GM10266 (cell line): Measurements from ENCODE around the gene TMEM95.

Experiments used
- DNase-seq: peaks from one replicate; pipeline ENCODE4 v3.0.0; 2012; ENCODE audit errors: extremely low spot score
- CTCF ChIP-seq: IDR thresholded peaks from 2 replicates; pipeline ENCODE4 v1.5.1; 2012; ENCODE audit warnings: mild to moderate bottlenecking, low read depth; ENCODE audit not compliant: control insufficient read depth, insufficient read depth; ENCODE audit errors: missing control alignments

The TMEM95 gene

GRCh38 chr17:7326186-7326585 lies 28.8 kb upstream of the TMEM95 start:
- no peak for TF ChIP-seq CTCF

GRCh38 chr17:7327056-7327455 lies 27.9 kb upstream of the TMEM95 start:
- TF ChIP-seq CTCF: no peak

More at GRCh38 chr17:7326186-7326585, 28.8 kb upstream of the TMEM95 start:
- no peak for DNase-seq

GRCh38 chr17:7327501-7327900 lies 27.5 kb upstream of the TMEM95 start:
- DNase-seq: no peak
- no peak for TF ChIP-seq CTCF

More at GRCh38 chr17:7327056-7327455, 27.9 kb upstream of the TMEM95 start:
- peak; percentile 8 for DNase-seq

GRCh38 chr17:7328009-7328408 lies 26.9 kb upstream of the TMEM95 start:
- no peak for DNase-seq
- no peak for TF ChIP-seq CTCF

GRCh38 chr17:7328840-7329373 lies 26.0 kb upstream of the TMEM95 start, which contains the start of gene NEURL4:
TSS of gene NEURL4 (minus strand) at chr17:7329335. CDS start at chr17:7329312, 23 bp downstream.
- TF ChIP-seq CTCF: no peak

GRCh38 chr17:7329374-7329996 lies 25.5 kb upstream of the TMEM95 start:
- peak; percentile 98 for DNase-seq
- TF ChIP-seq CTCF: no peak

More at GRCh38 chr17:7328840-7329373, 26.0 kb upstream of the TMEM95 start, which contains the start of gene NEURL4:
- DNase-seq: peak; percentile 53

GRCh38 chr17:7329997-7330637 lies 24.8 kb upstream of the TMEM95 start:
- peak; percentile 87 for DNase-seq
- TF ChIP-seq CTCF: no peak
